Heart left ventricle (tissue), 16 donors: ENCODE results near the gene HORMAD2. TPM values are rescaled to one million over a fixed set of nuclear protein-coding genes. Genes with fewer than 3 reads are reported as not detected.

Experiments used
- ATAC-seq, 4 donors: fragments of 200-7000 bp; cut with Tn5 transposase; one replicate each; pipeline ENCODE4 v1.9.1; 2020 to 2022; ENCODE audit warnings: moderate library complexity in 4 of 4, mild to moderate bottlenecking in 3 of 4, moderate number of reproducible peaks in 1 of 4
- DNase-seq, 5 donors: peaks; one replicate each; pipeline ENCODE4 v3.0.0-alpha.2; 2020
- H3K27ac ChIP-seq, 12 donors: fragments of 200-600 bp; sonication (generic) in 4 of 12; one replicate each; pipeline versions ENCODE4 v1.5.0 to v1.8.0; 2016 to 2022; ENCODE audit warnings: mild to moderate bottlenecking in 2 of 12
- H3K27me3 ChIP-seq, 9 donors: fragments of 200-600 bp; sonication (generic) in 2 of 9; one replicate each; pipeline versions ENCODE4 v1.5.1 to v1.8.0; 2016 to 2022; ENCODE audit warnings: mild to moderate bottlenecking in 3 of 9
- H3K36me3 ChIP-seq, 9 donors: fragments of 200-600 bp; sonication (generic) in 2 of 9; one replicate each; pipeline versions ENCODE4 v1.5.0 to v1.8.0; 2018 to 2022; ENCODE audit warnings: mild to moderate bottlenecking in 2 of 9
- H3K4me1 ChIP-seq, 12 donors: fragments of 200-600 bp; sonication (generic) in 4 of 12; one replicate each; pipeline versions ENCODE4 v1.5.0 to v1.8.0; 2016 to 2022; ENCODE audit warnings: mild to moderate bottlenecking in 3 of 12
- H3K4me3 ChIP-seq, 12 donors: fragments of 200-600 bp; sonication (generic) in 4 of 12; one replicate each; pipeline versions ENCODE4 v1.5.0 to v1.8.0; 2017 to 2022; ENCODE audit warnings: mild to moderate bottlenecking in 9 of 12, moderate library complexity in 4 of 12
- H3K9me3 ChIP-seq, 12 donors: fragments of 200-600 bp; sonication (generic) in 4 of 12; one replicate each; pipeline versions ENCODE4 v1.5.0 to v1.8.0; 2016 to 2022; ENCODE audit warnings: mild to moderate bottlenecking in 1 of 12
- CTCF ChIP-seq, 12 donors: fragments of 200-600 bp; sonication (generic) in 4 of 12; IDR thresholded peaks; one replicate each; pipeline versions ENCODE4 v1.5.0 to v1.8.0; 2018 to 2022; ENCODE audit warnings: antibody characterized with exemption in 12 of 12, mild to moderate bottlenecking in 5 of 12
- POLR2A ChIP-seq, 2 donors: fragments of 450-650 bp; IDR thresholded peaks; one replicate each; pipeline ENCODE4 v1.6.1; 2017; ENCODE audit warnings: antibody characterized with exemption in 2 of 2, mild to moderate bottlenecking in 2 of 2, moderate library complexity in 2 of 2
- WGBS, 4 donors: extraction: QIAGEN DNeasy Blood & Tissue Kit in 2 of 4; methylation state at CpG; one replicate each; pipeline versions ENCODE4 v1.1.5 to v1.1.7; 2013 to 2018; 5-methylcytosine and 5-hydroxymethylcytosine counted together
- intact Hi-C, 10 donors: fragments of 100-400 bp; cut with DNase I; formaldehyde crosslinking; loops; one replicate each; pipeline versions ENCODE4 v1.11.1 to v1.14.2; 2022
- polyA plus RNA-seq, 2 donors: library from polyadenylated mRNA; stranded (reverse); fragments of 200-250 nt; gene quantifications; one replicate each; pipeline ENCODE4 v1.2.3, GENCODE V29; 2013
- total RNA-seq, 9 donors: library from RNA; depleted of rRNA in 2 of 9; stranded (reverse); fragments of >200 nt in 2 of 9; fragmentation: NEBNext Ultra II Directional in 3 of 9; extraction: Animal tissue kit (Norgen Biotek cat#: 25700) in 3 of 9; gene quantifications; one replicate each; pipeline versions ENCODE4 v1.1.0 to v1.2.4, GENCODE V29; 2016 to 2023
- donor health status: ischemic (EF 13 %, LVEDD 7.1; RV severe dilation, severe dysfunction).
- donor health status: healthy with polysubstance abuse.
- donor health status: DM: no; HTN: yes; CAD: no.
- donor health status: DM: no; HTN: no; CAD: no.
- donor health status: ischemic (EF 25% LVEDD 6.9; RV normal size, moderate dysfunction).
- donor health status: ischemic (EF 25% LVEDD 5.7; RV mildly dilated, moderate dysfunction).
- donor health status: healthy.
- donor health status: DM: yes; HTN: yes; CAD: no.
- donor health status: ischemic (EF 35%, LVEDD 5.7; RV mildly dilated, moderate dysfunction).
- donor health status: nonischemic (EF 11% LVEDD 7.7; RV severe dilation, severe dysfunction).
- donor health status: DM: yes; HTN: yes; CAD: no.
- donor health status: PGD.
- donor health status: ischemic (EF 29% LVEDD 5.4; RV normal size, mild dysfunction).
- donor health status: nonischemic (EF 23%, LVEDD 6.1; RV moderate dilation, normal function).

HORMAD2 gene
- total and polyA plus RNA-seq, 11 donors = not detected

GRCh38 chr22:30116362-30117117, 36.3 kb downstream of the HORMAD2 start:
- no peak overlapping the region for H3K4me3 ChIP-seq
- intact Hi-C loops = no loop called here
- ATAC-seq = no peak

GRCh38 chr22:30117256-30117655, 37.0 kb downstream of the HORMAD2 start:
- H3K9me3 ChIP-seq = no peaks in the 10 kb centered on the region
- no peak overlapping the region for H3K4me3 ChIP-seq
- H3K27ac ChIP-seq = no peak overlapping the region
- H3K27me3 ChIP-seq = peaks cover 0 to 26% (median 3%) of the 10 kb centered on the region in 9 donors
- ATAC-seq (no peak), DNase-seq (no peak)
- 88 to 99% (median 96%) methylated on average over 3 of the region's 3 CpGs for WGBS, 4 donors
- H3K36me3 ChIP-seq = no peaks in the 10 kb centered on the region
- intact Hi-C loops = no loop called here
- TF ChIP-seq POLR2A (IDR thresholded peaks at IDR 0.05) (no peak), CTCF (IDR thresholded peaks at IDR 0.05) (no peak)
- no peaks in the 10 kb centered on the region for H3K4me1 ChIP-seq

More at GRCh38 chr22:30116362-30117117, 36.3 kb downstream of the HORMAD2 start:
- Histone ChIP-seq H3K27ac (no peak overlapping the region), H3K4me1 (no peaks in the 10 kb centered on the region), H3K9me3 (no peaks in the 10 kb centered on the region), H3K27me3 (peaks cover 0 to 20% (median 0%) of the 10 kb centered on the region in 9 donors), H3K36me3 (no peaks in the 10 kb centered on the region)
- 83 to 94% (median 90%) methylated on average over 1 of the region's 1 CpG for WGBS, 4 donors
- no peak for TF ChIP-seq POLR2A (IDR thresholded peaks at IDR 0.05)
- TF ChIP-seq CTCF (IDR thresholded peaks at IDR 0.05) = no peak
- DNase-seq = no peak

- Histone ChIP-seq H3K9me3 (no peaks in the 10 kb centered on the region), H3K27me3 (peaks cover 0 to 34% (median 3%) of the 10 kb centered on the region in 9 donors), H3K27ac (no peak overlapping the region), H3K36me3 (no peaks in the 10 kb centered on the region), H3K4me1 (no peaks in the 10 kb centered on the region), H3K4me3 (no peak overlapping the region)
- intact Hi-C loops = no loop called here
- TF ChIP-seq POLR2A (IDR thresholded peaks at IDR 0.05) (no peak), CTCF (IDR thresholded peaks at IDR 0.05) (no peak)
- DNase-seq = no peak
- ATAC-seq = no peak
- WGBS, 4 donors = 87 to 93% (median 89%) methylated on average over 2 of the region's 2 CpGs
These were observed 38.0 kb downstream of the HORMAD2 start for GRCh38 chr22:30118291-30118690.

- Histone ChIP-seq H3K36me3 (no peaks in the 10 kb centered on the region), H3K4me3 (no peak overlapping the region), H3K9me3 (no peaks in the 10 kb centered on the region), H3K4me1 (no peaks in the 10 kb centered on the region), H3K27me3 (peaks cover 0 to 41% (median 3%) of the 10 kb centered on the region in 9 donors), H3K27ac (no peak overlapping the region)
- intact Hi-C loops = no loop called here
- TF ChIP-seq POLR2A (IDR thresholded peaks at IDR 0.05) = no peak
- DNase-seq = no peak
- 41 to 57% (median 48%) methylated on average over 6 of the region's 6 CpGs for WGBS, 4 donors
- ATAC-seq = no peak
These were observed 41.7 kb downstream of the HORMAD2 start for GRCh38 chr22:30121960-30122359.
